ENCODE results near the gene CRYBG2. TPM values are rescaled to one million over a fixed set of nuclear protein-coding genes. Genes with fewer than 3 reads are reported as not detected.
"Not testable (repeated sequence)": the region's sequence is repeated elsewhere in the genome, so short reads cannot be mapped to it uniquely, and the experiment has no call there.

Gene CRYBG2
- total RNA-seq, 1 donor from 2014 or later: 6.3 TPM

GRCh38 chr1:26295194-26296138 is 58.5 kb downstream of the CRYBG2 start:
- no peak overlapping the region for H3K27ac Mint-ChIP-seq (ENCODE audit: unreplicated experiment)
- no peaks in the 10 kb centered on the region for H3K36me3 Mint-ChIP-seq (ENCODE audit: low read depth)
- peaks cover 18% of the 10 kb centered on the region for H3K4me1 Mint-ChIP-seq
- no peaks in the 10 kb centered on the region for H3K27me3 Mint-ChIP-seq (ENCODE audit: low read depth)
- TF ChIP-seq CTCF (conservative IDR thresholded peaks at IDR 0.05): no peak
- H3K9me3 Mint-ChIP-seq: no peaks in the 10 kb centered on the region
- DNase-seq (ENCODE audit: low read depth, low spot score): no peak
- H3K4me3 Mint-ChIP-seq: no peak overlapping the region

GRCh38 chr1:26293911-26294463 is 59.9 kb downstream of the CRYBG2 start:
- H3K4me1 Mint-ChIP-seq: peaks cover 31% of the 10 kb centered on the region
- no peak for DNase-seq (ENCODE audit: low read depth, low spot score)
- no peak overlapping the region for H3K4me3 Mint-ChIP-seq
- no peaks in the 10 kb centered on the region for H3K27me3 Mint-ChIP-seq (ENCODE audit: low read depth)
- H3K27ac Mint-ChIP-seq (ENCODE audit: unreplicated experiment): no peak overlapping the region
- no peak for TF ChIP-seq CTCF (conservative IDR thresholded peaks at IDR 0.05)
- H3K36me3 Mint-ChIP-seq (ENCODE audit: low read depth): no peaks in the 10 kb centered on the region
- no peaks in the 10 kb centered on the region for H3K9me3 Mint-ChIP-seq

GRCh38 chr1:26292735-26293134 is 61.2 kb downstream of the CRYBG2 start:
- not testable (repeated sequence) for DNase-seq (ENCODE audit: low read depth, low spot score); H3K36me3 Mint-ChIP-seq (ENCODE audit: low read depth); H3K4me3 Mint-ChIP-seq; H3K9me3 Mint-ChIP-seq; H3K27ac Mint-ChIP-seq (ENCODE audit: unreplicated experiment); H3K27me3 Mint-ChIP-seq (ENCODE audit: low read depth)
- H3K4me1 Mint-ChIP-seq: peaks cover 43% of the 10 kb centered on the region

GRCh38 chr1:26291939-26292338 is 62.0 kb downstream of the CRYBG2 start:
- Mint-ChIP-seq H3K27ac (ENCODE audit: unreplicated experiment) (no peak overlapping the region), H3K9me3 (no peaks in the 10 kb centered on the region), H3K4me1 (peaks cover 51% of the 10 kb centered on the region), H3K36me3 (ENCODE audit: low read depth) (no peaks in the 10 kb centered on the region), H3K4me3 (no peak overlapping the region), H3K27me3 (ENCODE audit: low read depth) (no peaks in the 10 kb centered on the region)
- DNase-seq (ENCODE audit: low read depth, low spot score): no peak
- no peak for TF ChIP-seq CTCF (conservative IDR thresholded peaks at IDR 0.05)

GRCh38 chr1:26291433-26291832 is 62.5 kb downstream of the CRYBG2 start:
- DNase-seq (ENCODE audit: low read depth, low spot score): no peak
- Mint-ChIP-seq H3K27ac (ENCODE audit: unreplicated experiment) (no peak overlapping the region), H3K9me3 (no peaks in the 10 kb centered on the region), H3K27me3 (ENCODE audit: low read depth) (no peaks in the 10 kb centered on the region), H3K4me3 (no peak overlapping the region), H3K36me3 (ENCODE audit: low read depth) (no peaks in the 10 kb centered on the region), H3K4me1 (peaks cover 52% of the 10 kb centered on the region)
- no peak for TF ChIP-seq CTCF (conservative IDR thresholded peaks at IDR 0.05)

GRCh38 chr1:26290882-26291261 is 63.1 kb downstream of the CRYBG2 start:
- no peak for DNase-seq (ENCODE audit: low read depth, low spot score)
- H3K27me3 Mint-ChIP-seq (ENCODE audit: low read depth): no peaks in the 10 kb centered on the region

More at GRCh38 chr1:26290882-26291261, 63.1 kb downstream of the CRYBG2 start:
- Mint-ChIP-seq H3K4me3 (no peak overlapping the region), H3K4me1 (peaks cover 55% of the 10 kb centered on the region), H3K27ac (ENCODE audit: unreplicated experiment) (peak overlapping the region; percentile 67), H3K36me3 (ENCODE audit: low read depth) (no peaks in the 10 kb centered on the region), H3K9me3 (no peaks in the 10 kb centered on the region)
- TF ChIP-seq CTCF (conservative IDR thresholded peaks at IDR 0.05): no peak
